ENCODE results near the gene SLC37A4. TPM values are rescaled to one million over a fixed set of nuclear protein-coding genes. Genes with fewer than 3 reads are reported as not detected.
"Not testable (repeated sequence)": the region's sequence is repeated elsewhere in the genome, so short reads cannot be mapped to it uniquely, and the experiment has no call there.

Gene SLC37A4
- polyA plus RNA-seq, 3 donors from 2014 or later = 9.4 to 11.6 (median 11.4) TPM

DNA sequence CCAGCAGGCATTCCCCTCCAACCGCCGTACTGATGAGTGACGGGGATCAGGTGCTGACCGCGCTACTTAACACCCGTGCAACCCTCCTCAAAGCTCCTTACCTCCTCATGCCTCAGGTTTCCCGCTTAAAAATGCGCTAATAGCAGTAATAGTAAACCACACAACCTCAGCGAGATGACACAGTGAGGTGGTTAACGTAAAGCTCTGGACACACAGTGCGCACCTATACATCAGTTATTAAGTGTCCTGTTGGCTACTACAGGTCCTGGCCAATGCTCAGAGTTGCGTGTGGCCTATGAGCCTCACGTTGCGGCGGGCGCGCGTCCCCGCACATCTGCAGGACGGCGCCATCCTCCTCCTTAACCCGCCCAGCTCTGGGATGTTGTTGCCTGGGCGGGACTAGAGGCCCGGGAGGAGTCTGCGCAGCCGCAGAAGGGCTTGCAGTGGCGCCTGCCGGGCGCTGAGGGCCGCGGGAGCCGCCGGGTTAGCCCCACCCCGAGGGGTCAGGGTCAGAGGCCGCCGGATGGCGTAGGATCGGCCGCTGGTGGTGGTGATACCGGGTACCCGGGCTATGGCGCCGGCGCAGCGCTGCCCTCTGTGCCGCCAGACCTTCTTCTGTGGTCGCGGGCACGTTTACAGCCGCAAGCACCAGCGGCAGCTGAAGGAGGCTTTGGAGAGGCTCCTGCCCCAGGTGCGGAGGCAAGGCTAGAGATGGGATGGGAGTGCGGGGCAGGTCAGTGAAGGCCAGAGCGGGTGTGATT lies 32.9 kb downstream of the SLC37A4 start, which contains the start of gene CENATAC:
Gene CENATAC, plus strand, starts transcription at position 512 of the 761 bp plus-strand sequence. Its CDS starts 60 bp downstream, at position 572.
- peaks cover 37 to 41% of the 10 kb centered on the region in 2 donors for H3K4me1 Mint-ChIP-seq

GRCh38 chr11:118996926-118997626 lies 33.6 kb downstream of the SLC37A4 start:
- peaks cover 2 to 4% (median 2%) of the 10 kb centered on the region in 3 donors for H3K27me3 Mint-ChIP-seq (ENCODE audit: low read depth in 3 of 3)
- H3K27ac Mint-ChIP-seq = peak overlapping the region; percentile 95 to 99 (median 98)
- no peaks in the 10 kb centered on the region for H3K9me3 Mint-ChIP-seq
- DNase-seq = peak in 1 of 3 donors; percentile 15
- H3K4me1 Mint-ChIP-seq = peaks cover 37 to 41% of the 10 kb centered on the region in 2 donors
- H3K4me3 Mint-ChIP-seq = peak overlapping the region; percentile 91 to 98 (median 96)
- peaks cover 0 to 14% (median 4%) of the 10 kb centered on the region in 3 donors for H3K36me3 Mint-ChIP-seq

More for the DNA sequence above, 32.9 kb downstream of the SLC37A4 start, which contains the start of gene CENATAC:
- H3K27me3 Mint-ChIP-seq (ENCODE audit: low read depth in 3 of 3) = peaks cover 2 to 4% (median 2%) of the 10 kb centered on the region in 3 donors
- peak; percentile 95 to 96 (median 95) for DNase-seq
- H3K4me3 Mint-ChIP-seq = peak within 1 kb of the TSS; percentile 91 to 98 (median 96)
- H3K27ac Mint-ChIP-seq = peak within 1 kb of the TSS; percentile 95 to 99 (median 98)
- peaks cover 0 to 14% (median 5%) of the 10 kb centered on the region in 3 donors for H3K36me3 Mint-ChIP-seq
- no peaks in the 10 kb centered on the region for H3K9me3 Mint-ChIP-seq

DNA sequence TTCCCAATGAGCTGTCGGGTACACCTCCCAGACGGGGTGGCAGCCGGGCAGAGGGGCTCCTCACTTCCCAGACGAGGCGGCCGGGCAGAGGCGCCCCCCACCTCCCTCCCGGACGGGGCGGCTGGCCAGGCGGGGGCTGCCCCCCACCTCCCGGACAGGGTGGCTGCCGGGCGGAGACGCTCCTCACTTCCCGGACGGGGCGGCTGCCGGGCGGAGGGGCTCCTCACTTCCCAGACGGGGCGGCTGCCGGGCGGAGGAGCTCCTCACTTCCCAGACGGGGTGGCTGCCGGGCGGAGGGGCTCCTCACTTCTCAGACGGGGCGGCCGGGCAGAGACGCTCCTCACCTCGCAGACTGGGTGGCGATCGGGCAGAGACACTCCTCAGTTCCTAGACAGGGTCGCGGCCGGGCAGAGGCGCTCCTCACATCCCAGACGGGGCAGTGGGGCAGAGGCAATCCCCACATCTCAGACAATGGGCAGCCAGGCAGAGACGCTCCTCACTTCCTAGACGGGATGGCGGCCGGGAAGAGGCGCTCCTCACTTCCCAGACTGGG lies 39.1 kb downstream of the SLC37A4 start:
- not testable (repeated sequence) for DNase-seq; H3K27ac Mint-ChIP-seq; H3K27me3 Mint-ChIP-seq (ENCODE audit: low read depth in 3 of 3); H3K4me3 Mint-ChIP-seq; H3K36me3 Mint-ChIP-seq; H3K4me1 Mint-ChIP-seq; H3K9me3 Mint-ChIP-seq

DNA sequence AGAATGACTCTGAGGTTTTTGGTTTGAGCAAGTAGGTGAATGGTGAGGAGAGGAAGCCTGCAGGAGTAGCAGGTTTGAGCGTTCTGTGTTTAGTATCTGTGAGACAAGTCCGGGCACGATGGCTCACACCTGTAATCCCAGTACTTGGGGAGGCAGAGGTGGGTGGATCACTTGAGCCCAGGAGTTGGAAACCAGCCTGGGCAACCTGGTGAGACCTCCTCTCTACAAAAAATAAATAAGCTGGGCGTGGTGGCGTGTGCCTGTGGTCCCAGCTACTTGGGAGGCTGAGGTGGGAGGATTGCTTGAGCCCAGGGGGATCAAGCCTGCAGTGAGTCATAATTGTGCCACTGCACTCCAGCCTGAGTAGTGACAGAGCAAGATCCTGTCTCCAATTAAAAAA lies 42.4 kb downstream of the SLC37A4 start:
- Mint-ChIP-seq H3K27me3 (ENCODE audit: low read depth in 3 of 3) (peaks cover 0 to 3% (median 0%) of the 10 kb centered on the region in 3 donors), H3K9me3 (no peaks in the 10 kb centered on the region), H3K4me1 (no peaks in the 10 kb centered on the region), H3K36me3 (no peaks in the 10 kb centered on the region), H3K27ac (no peak overlapping the region), H3K4me3 (no peak overlapping the region)
- DNase-seq = no peak

GRCh38 chr11:118984825-118985224 lies 45.9 kb downstream of the SLC37A4 start:
- no peak for DNase-seq
- Mint-ChIP-seq H3K9me3 (no peaks in the 10 kb centered on the region), H3K4me1 (no peaks in the 10 kb centered on the region), H3K4me3 (no peak overlapping the region), H3K36me3 (no peaks in the 10 kb centered on the region), H3K27ac (no peak overlapping the region), H3K27me3 (ENCODE audit: low read depth in 3 of 3) (peaks cover 0 to 3% (median 0%) of the 10 kb centered on the region in 3 donors)

- H3K4me1 Mint-ChIP-seq; H3K9me3 Mint-ChIP-seq; H3K4me3 Mint-ChIP-seq; H3K36me3 Mint-ChIP-seq; DNase-seq; H3K27me3 Mint-ChIP-seq (ENCODE audit: low read depth in 3 of 3); H3K27ac Mint-ChIP-seq: not testable (repeated sequence)
These were observed 46.3 kb downstream of the SLC37A4 start for GRCh38 chr11:118984337-118984736.

GRCh38 chr11:118980191-118980881 lies 50.3 kb downstream of the SLC37A4 start:
- H3K27me3 Mint-ChIP-seq (ENCODE audit: low read depth in 3 of 3) = peaks cover 0 to 3% (median 0%) of the 10 kb centered on the region in 3 donors
- H3K4me1 Mint-ChIP-seq = no peaks in the 10 kb centered on the region
- H3K27ac Mint-ChIP-seq = no peak overlapping the region
- H3K36me3 Mint-ChIP-seq = no peaks in the 10 kb centered on the region
- H3K9me3 Mint-ChIP-seq = no peaks in the 10 kb centered on the region
- no peak overlapping the region for H3K4me3 Mint-ChIP-seq
- DNase-seq = no peak

GRCh38 chr11:118979434-118979833 lies 51.2 kb downstream of the SLC37A4 start:
- peaks cover 0 to 3% (median 0%) of the 10 kb centered on the region in 3 donors for H3K27me3 Mint-ChIP-seq (ENCODE audit: low read depth in 3 of 3)
- H3K4me3 Mint-ChIP-seq = no peak overlapping the region
- no peak for DNase-seq
- no peaks in the 10 kb centered on the region for H3K9me3 Mint-ChIP-seq
- H3K27ac Mint-ChIP-seq = no peak overlapping the region
- H3K36me3 Mint-ChIP-seq = no peaks in the 10 kb centered on the region
- H3K4me1 Mint-ChIP-seq = no peaks in the 10 kb centered on the region

DNA sequence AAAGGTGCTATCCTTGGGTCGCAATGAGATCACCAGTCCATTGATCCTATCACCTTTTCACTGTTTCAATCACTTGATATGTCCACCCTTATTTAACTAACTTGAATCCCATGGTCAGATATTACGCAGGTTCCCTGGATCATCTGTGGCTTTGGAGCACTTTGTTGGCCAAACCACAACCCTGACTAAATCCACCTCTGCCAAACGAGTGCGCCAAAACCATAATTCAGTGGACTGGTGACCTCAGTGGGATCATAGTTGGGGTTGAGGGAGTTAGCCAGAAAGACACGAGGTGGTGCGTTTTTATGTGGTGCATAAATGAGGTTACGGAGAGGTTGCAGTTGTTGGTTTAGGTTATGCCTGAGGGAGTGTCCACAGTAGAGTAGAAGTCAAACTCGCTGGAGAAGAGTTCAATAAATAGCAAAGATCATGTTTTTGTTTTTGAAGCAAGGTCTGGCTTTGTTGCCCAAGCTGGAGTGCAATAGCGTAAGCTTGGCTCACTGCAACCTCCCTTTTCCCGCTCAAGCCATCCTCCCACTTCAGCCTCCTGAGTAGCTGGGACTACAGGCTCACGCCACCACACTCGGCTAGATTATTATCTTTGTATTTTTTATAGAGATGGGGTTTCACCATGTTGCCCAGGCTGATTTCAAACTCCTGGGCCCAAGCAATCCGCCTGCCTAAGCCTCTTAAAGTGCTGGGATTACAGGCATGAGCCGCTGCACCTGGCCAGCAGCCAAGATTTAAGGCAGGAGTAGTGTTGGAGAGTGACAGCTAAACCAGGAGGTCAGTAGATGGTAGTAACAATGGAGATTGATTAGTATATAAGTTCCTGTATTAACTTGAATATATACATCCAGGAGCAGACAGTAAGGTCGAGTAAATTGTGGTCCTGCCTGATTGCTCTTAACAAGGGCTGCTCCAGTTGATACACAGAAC lies 54.6 kb downstream of the SLC37A4 start:
- H3K9me3 Mint-ChIP-seq = no peaks in the 10 kb centered on the region
- H3K27ac Mint-ChIP-seq = no peak overlapping the region
- no peaks in the 10 kb centered on the region for H3K36me3 Mint-ChIP-seq
- peaks cover 0 to 6% (median 3%) of the 10 kb centered on the region in 3 donors for H3K27me3 Mint-ChIP-seq (ENCODE audit: low read depth in 3 of 3)
- H3K4me1 Mint-ChIP-seq = no peaks in the 10 kb centered on the region
- no peak overlapping the region for H3K4me3 Mint-ChIP-seq
- no peak for DNase-seq

Other genes starting within 250 kb of the SLC37A4 start
- 100 to 1,000 TPM in 1 of 3 donors, 10 to 100 TPM in 2; 61.4 to 124 (median 90.2) TPM for gene DDX6, start 239.7 kb downstream of the SLC37A4 start, polyA plus RNA-seq
- under 1 TPM in 2 of 3 donors, not detected in 1; 0.05 to 0.30 TPM for gene CXCR5, start 147.0 kb downstream of the SLC37A4 start, polyA plus RNA-seq
- 10 to 100 TPM in 1 of 3 donors, 1 to 10 TPM in 1, not detected in 1; 2.2 to 10.5 TPM for gene BCL9L, start 105.0 kb downstream of the SLC37A4 start, polyA plus RNA-seq
- gene UPK2, start 74.6 kb downstream of the SLC37A4 start, polyA plus RNA-seq = 1 to 10 TPM in 1 of 3 donors, under 1 TPM in 1, not detected in 1; 0.81 to 1.4 TPM
- not detected for gene FOXR1, start 59.1 kb downstream of the SLC37A4 start, polyA plus RNA-seq
- 10 to 100 TPM in 2 of 3 donors, 1 to 10 TPM in 1; 9.1 to 17.1 (median 10.5) TPM for gene CENATAC, start 32.7 kb downstream of the SLC37A4 start, polyA plus RNA-seq
- 1,000 to 10,000 TPM; 1,543 to 2,582 (median 1,747) TPM for gene RPS25, start 12.5 kb downstream of the SLC37A4 start, polyA plus RNA-seq
- gene TRAPPC4, start 12.1 kb downstream of the SLC37A4 start, polyA plus RNA-seq = 100 to 1,000 TPM; 104 to 136 (median 110) TPM
- 10 to 100 TPM; 23.2 to 49.1 (median 32.9) TPM for gene HYOU1, start 26.3 kb upstream of the SLC37A4 start, polyA plus RNA-seq
- gene VPS11, start 36.9 kb upstream of the SLC37A4 start, polyA plus RNA-seq = 10 to 100 TPM; 33.0 to 58.8 (median 49.3) TPM
- 10 to 100 TPM in 2 of 3 donors, 1 to 10 TPM in 1; 7.6 to 19.0 (median 11.9) TPM for gene HMBS, start 54.0 kb upstream of the SLC37A4 start, polyA plus RNA-seq
- gene DPAGT1, start 71.0 kb upstream of the SLC37A4 start, polyA plus RNA-seq = 10 to 100 TPM; 23.7 to 47.4 (median 44.5) TPM
- gene C2CD2L, start 76.5 kb upstream of the SLC37A4 start, polyA plus RNA-seq = 1 to 10 TPM; 1.0 to 7.7 (median 2.6) TPM
- 10 to 100 TPM in 2 of 3 donors, 1 to 10 TPM in 1; 9.2 to 18.6 (median 11.0) TPM for gene HINFP, start 90.7 kb upstream of the SLC37A4 start, polyA plus RNA-seq
- gene ABCG4, start 118.2 kb upstream of the SLC37A4 start, polyA plus RNA-seq = not detected
- gene NLRX1, start 137.8 kb upstream of the SLC37A4 start, polyA plus RNA-seq = 10 to 100 TPM; 10.7 to 20.9 (median 11.0) TPM
- under 1 TPM in 1 of 3 donors, not detected in 2; 0.24 TPM for gene NHERF4, start 154.6 kb upstream of the SLC37A4 start, polyA plus RNA-seq
- gene CBL, start 175.5 kb upstream of the SLC37A4 start, polyA plus RNA-seq = 1 to 10 TPM; 1.1 to 9.6 (median 5.0) TPM